Measurements from ENCODE around the gene CDCA8. TPM values are rescaled to one million over a fixed set of nuclear protein-coding genes. Genes with fewer than 3 reads are reported as not detected.

CDCA8 gene
- 43.5 and 45.3 TPM in 2 replicates for polyA plus RNA-seq (2014; cell fraction: cytosol; rRNA removed)
- 24.1 and 27.4 TPM in 2 replicates for polyA plus RNA-seq (2014; cell fraction: nucleus; rRNA removed)

- DNase-seq (ENCODE audit: low spot score), result peak; percentile 95
Observed at GRCh38 chr1:37692078-37692833, at the start of gene CDCA8. TSS of gene CDCA8 (plus strand) at chr1:37692516. CDS start at chr1:37692691, 175 bp downstream.

DNA sequence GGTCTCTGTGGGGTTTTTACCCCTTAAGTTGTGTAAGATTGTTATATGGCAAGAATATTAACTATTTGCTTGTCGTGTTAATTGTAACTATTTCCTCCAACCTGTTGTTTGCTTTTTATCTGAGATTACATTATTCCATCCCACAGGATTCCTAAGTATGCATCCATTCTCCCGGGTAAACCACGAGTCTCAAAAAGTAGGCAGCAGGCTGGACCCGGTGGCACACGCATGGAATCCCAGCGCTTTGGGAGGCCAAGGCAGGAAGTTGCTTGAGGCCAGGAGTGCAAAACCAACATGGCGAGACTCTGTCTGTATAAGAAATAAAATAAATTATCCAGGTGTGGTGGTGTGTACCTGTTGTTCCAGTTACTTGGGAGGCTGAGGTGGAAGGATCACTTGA, 45.0 kb upstream of the CDCA8 start:
- DNase-seq (ENCODE audit: low spot score), result no peak

- no peak for DNase-seq (ENCODE audit: low spot score)
Observed at GRCh38 chr1:37650173-37650572, 42.1 kb upstream of the CDCA8 start.

- DNase-seq (ENCODE audit: low spot score), result no peak
Observed at GRCh38 chr1:37650721-37651120, 41.6 kb upstream of the CDCA8 start.

DNA sequence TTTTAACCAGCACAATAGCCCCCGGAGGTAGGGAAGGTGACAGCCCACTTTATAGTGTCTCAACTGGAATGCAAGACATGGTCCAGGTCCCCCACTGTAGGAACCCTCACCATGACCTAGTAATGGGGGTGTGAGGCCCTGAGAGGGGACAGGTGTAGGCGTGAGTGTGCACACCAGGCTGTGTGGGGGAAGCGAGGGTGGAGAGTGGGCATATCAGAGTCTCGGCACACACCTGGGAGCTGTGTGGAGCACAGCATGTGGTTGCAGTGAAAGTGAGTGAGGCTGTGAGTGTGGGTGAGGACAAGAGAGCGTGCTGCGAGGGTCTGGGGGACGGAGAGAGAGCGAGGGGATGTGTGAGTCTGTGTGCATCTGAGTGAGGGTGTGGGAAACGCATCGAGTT, 40.5 kb upstream of the CDCA8 start:
- DNase-seq (ENCODE audit: low spot score), result no peak

DNA sequence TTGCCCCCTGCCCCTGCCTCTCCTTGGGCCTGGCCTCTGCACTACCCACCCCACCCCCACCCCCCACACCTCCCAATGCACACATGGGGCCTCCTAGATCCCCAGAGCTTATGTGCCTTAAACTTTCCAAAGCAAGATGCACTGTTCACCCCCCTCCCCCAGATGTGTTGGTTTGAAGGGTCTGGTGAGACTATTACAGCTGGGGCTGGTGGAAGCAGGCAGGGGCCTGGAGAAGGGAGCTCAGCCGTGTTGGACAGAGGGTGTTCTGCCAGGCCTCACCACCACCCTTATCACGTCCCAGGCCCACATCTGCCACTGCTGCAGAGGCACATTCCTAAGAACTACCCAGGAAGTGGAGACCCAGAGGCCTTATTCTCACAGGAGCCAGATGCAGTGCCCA, 39.3 kb upstream of the CDCA8 start:
- DNase-seq (ENCODE audit: low spot score), result no peak

- no peak for DNase-seq (ENCODE audit: low spot score)
Observed at GRCh38 chr1:37653906-37654305, 38.4 kb upstream of the CDCA8 start.

DNA sequence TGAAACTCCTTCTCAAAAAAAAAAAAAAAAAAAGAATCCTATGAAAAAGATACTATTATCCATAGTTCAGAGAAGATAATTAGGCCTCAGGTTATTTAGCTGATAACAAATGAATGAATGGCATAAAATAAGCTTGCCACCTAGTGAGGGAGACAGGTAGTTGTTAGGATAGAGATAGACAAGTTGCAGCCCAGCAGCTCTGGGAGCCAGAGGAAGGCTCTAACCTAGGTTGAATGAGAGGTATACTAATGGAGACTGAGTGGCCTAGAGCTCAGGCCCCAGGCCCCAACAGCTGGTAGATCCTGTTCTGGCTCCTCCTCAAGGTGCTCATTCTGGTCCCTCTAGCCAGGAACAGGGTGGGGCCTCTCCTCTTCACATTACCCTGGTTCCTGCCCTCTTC, 37.0 kb upstream of the CDCA8 start:
- no peak for DNase-seq (ENCODE audit: low spot score)

GRCh38 chr1:37656026-37656425, 36.3 kb upstream of the CDCA8 start:
- no peak for DNase-seq (ENCODE audit: low spot score)

- DNase-seq (ENCODE audit: low spot score), result no peak
Observed at GRCh38 chr1:37656881-37657280, 35.4 kb upstream of the CDCA8 start.

- no peak for DNase-seq (ENCODE audit: low spot score)
Observed at GRCh38 chr1:37657620-37658412, 34.5 kb upstream of the CDCA8 start.

DNA sequence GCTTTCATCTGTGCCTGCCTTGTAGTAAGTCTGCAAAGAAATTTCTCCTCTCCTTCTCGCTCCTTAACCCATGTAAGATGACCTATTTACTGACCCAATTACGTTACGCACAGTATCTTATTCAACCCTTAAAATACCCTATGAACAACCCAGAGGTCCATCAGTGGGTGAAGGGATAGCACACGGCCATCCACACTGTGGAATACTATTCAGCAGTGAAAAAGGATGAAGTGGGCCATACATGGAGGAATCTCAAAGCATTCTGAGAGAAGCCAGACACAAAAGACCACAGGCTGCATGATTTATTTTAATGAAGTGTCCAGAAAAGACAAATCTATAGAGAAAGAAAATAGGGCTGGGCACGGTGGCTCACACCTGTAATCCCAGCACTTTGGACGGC, 33.8 kb upstream of the CDCA8 start:
- no peak for DNase-seq (ENCODE audit: low spot score)

DNA sequence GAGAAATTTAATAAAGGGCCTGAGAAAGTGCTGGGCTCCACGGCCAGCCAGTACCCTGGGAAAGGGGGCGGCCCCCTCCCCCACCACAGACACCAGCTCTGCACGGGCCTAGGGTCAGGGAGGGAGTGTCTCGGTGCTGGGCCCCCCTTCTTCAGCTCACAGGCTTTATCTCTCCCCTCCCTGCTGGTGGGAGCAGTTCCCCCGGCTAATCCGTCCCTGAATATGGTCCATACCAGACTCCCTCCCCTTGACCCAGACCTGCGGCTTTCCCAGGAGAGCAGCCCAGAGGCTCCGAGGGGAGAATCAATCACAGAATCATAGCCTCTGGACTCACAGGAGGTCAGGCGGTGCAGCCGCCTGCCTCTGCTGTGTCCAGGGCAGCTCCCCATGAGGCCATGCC, 31.7 kb upstream of the CDCA8 start:
- peak; percentile 12 for DNase-seq (ENCODE audit: low spot score)

DNA sequence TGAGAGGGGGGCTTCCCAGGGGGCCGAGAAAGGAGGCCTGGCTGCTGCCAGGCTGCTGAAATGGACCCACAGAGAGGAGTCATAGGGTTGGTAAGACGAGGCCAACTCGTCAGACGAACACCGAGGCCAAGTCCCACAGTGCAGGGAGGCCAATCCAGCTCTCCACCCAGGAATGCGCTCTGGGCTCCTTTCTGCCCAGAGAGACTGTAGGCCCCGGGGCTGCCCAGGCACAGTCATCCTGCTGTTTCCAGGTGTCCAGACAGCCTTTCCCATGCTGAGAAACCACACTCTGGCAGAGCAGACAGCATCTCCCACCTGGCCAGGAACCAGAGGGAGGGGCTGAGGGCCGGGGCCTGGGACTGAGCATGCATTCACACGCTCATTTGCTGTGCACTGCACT, 30.9 kb upstream of the CDCA8 start:
- no peak for DNase-seq (ENCODE audit: low spot score)

DNA sequence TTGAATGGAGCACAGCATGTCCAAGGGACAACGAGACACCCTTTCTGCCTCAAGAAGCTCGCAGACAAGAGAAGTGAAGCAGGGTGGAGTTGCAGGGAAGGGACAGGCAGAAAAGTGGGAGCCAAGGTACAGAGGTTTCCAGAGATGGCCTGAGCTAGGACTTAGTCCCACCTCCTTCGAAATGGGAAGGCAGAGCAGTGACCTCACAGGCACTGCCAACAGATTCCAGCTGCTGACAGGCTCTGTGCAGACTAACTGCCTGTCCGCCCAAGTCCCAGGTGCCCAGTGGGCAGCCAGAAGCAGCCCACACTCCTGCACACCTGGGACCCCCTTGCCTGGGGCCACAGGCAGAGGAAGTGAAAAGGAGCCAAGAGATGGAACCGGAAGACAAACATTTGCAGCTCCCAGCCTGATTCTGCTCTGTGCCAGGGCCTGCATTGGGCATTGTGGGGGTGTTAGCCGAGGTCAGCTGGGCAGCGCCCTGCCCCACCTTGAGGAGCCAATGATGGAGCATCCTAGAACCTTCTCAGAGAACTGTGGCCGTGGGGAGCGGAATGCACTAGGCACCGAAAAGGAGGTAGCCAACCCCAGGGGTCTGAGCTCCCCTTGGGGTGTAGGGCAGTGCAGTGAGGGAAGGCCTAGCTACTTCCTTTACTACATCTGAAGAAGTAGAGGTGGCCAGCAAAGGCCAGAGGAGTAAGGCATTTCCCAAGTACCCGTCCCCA, 30.1 kb upstream of the CDCA8 start:
- DNase-seq (ENCODE audit: low spot score), result no peak

DNA sequence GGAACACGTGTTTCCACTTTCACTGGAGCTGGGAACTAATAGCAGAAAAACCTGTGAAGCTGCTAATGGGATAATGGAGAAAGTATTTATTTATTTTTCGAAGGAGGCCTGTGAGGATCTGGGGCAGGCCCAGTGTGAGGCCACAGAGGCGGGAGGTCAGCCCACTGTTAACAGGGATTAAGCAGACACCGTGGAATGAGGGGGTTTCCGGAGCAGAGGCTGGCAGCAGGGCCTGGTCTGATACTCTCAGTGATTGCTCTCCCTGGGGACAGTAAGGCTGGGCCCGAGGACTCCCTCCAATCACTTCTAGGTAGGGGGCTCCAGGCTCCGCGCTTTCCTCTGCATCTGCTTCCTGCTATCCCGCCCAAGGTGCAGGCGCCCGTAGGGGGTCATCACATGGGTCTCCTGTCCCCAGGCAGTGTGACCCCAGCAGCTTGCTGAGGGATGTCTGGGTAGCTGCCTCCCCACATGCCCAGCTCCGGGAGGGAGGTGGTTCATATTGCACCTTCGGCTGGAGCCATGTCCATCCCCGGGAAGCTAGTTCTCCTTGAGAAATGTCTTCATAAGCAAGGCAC, 28.8 kb upstream of the CDCA8 start:
- DNase-seq (ENCODE audit: low spot score), result peak; percentile 42

DNA sequence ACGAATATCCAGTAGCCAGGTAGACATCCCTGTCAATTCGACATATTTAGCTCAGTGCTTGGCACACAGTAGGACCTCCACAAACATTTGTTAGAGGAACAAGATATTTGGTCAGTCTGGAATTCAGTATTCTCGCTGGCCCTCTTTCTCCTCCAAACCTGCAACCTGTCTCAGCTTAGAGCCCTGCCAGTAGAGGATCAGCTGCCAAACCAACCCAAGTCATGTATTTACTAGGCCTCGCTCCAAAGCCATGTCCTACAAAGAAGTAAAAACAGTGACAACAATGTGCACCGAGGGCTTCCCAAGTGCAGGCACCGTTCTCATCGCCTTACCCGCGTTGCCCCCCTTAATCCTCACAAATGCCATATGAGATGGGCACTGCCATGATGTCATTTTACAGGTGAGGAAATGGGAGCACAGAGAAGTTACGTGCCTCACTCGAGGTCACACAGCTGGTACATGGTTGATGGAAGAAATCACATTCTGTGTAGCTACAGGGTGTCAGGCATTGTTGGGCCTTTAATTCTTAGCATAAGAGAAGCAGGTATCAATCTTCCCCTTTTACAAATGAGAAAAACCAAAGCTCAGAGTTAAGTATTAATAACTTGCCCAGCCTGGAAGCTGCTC, 26.0 kb upstream of the CDCA8 start:
- no peak for DNase-seq (ENCODE audit: low spot score)

- DNase-seq (ENCODE audit: low spot score), result peak; percentile 74
Observed at GRCh38 chr1:37667023-37667671, 25.2 kb upstream of the CDCA8 start.

DNA sequence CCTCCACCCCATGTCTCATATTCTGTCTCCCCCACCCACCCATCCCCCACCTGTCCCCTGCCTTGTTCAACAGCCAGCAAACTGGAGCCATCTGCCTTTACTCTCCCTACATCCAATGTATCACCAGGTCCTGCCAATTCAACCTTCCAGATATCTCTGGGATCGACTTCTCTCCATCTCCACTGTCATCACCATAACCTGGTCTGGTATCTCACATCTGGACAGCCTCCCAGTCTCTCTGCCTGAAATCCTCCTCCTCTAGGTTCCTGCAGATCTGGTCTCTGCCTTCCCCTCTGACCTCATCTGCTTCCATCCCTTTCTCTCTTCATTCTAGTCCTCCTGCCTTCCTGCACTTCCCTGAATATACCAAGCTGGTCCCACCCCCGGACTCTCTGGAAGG, 22.2 kb upstream of the CDCA8 start:
- peak; percentile 59 for DNase-seq (ENCODE audit: low spot score)

GRCh38 chr1:37671261-37671660, 21.1 kb upstream of the CDCA8 start:
- no peak for DNase-seq (ENCODE audit: low spot score)
